ENCODE results near the gene SYNM. TPM values are rescaled to one million over a fixed set of nuclear protein-coding genes. Genes with fewer than 3 reads are reported as not detected.

SYNM gene
- total RNA-seq, 1 donor from 2014 or later: 378 TPM

DNA sequence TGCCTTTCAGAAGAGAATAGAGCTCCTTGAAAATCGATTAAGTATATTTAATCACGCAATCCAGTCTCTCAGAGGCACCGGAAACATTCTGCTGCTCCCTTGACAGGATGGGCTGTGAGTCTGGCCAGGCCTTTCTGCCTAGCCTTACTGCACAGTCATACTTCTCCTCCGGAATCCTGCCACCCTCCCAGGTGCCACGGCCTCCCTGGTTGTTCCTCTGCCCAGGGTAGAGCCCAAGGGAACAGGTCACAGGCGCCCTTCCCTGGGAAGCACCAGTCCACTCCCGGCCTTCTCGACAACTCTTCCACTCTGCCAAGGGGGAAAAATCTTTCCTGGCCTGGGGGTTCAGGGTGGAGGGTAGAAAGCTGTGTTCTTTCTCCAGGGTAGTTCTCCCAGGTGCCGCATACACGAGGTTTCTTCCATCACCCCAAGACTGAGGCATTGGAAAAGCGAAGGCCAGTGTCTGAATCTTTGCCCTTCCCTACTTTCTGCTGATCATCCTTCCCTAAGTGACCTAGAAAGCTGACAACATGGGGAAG lies 17.4 kb upstream of the SYNM start:
- no peak overlapping the region for H3K27ac ChIP-seq (replicated peaks)
- intact Hi-C loops (cut with micrococcal nuclease): no loop called here
- H3K9me3 ChIP-seq (replicated peaks): peaks cover 6% of the 10 kb centered on the region
- DNase-seq: no peak
- no peaks in the 10 kb centered on the region for H3K4me1 ChIP-seq
- H3K27me3 ChIP-seq (ENCODE audit: low read depth): no peaks in the 10 kb centered on the region
- no peak overlapping the region for H3K4me3 ChIP-seq
- no peak for TF ChIP-seq CTCF (IDR thresholded peaks at IDR 0.05; ENCODE audit: borderline replicate concordance)
- no peaks in the 10 kb centered on the region for H3K36me3 ChIP-seq

GRCh38 chr15:99090011-99090699 lies 14.7 kb upstream of the SYNM start:
- H3K4me1 ChIP-seq: no peaks in the 10 kb centered on the region
- H3K36me3 ChIP-seq: no peaks in the 10 kb centered on the region
- DNase-seq: no peak
- no peak overlapping the region for H3K27ac ChIP-seq (replicated peaks)
- no peaks in the 10 kb centered on the region for H3K9me3 ChIP-seq (replicated peaks)
- H3K27me3 ChIP-seq (ENCODE audit: low read depth): no peaks in the 10 kb centered on the region
- no peak for TF ChIP-seq CTCF (IDR thresholded peaks at IDR 0.05; ENCODE audit: borderline replicate concordance)
- no peak overlapping the region for H3K4me3 ChIP-seq
- intact Hi-C loops (cut with micrococcal nuclease): no loop called here

DNA sequence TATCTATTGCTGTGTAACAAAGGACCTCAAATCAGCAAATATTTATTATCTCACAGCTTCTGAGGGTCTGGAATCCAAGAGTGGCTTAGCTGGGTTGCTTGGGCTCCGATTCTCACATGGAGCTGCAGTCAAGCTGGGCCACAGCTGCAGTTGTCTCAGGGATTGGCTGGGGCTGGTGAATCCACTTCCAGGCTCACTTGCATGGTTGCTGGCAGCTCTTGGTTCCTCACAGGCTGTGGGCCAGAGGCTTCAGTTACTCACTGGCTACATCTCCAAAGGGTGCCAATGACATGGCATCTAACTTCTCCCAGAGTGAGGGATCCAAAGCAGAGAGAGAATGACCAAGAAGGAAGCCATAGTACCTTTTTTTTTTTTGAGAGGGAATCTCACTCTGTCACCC lies 13.9 kb upstream of the SYNM start:
- H3K4me1 ChIP-seq: no peaks in the 10 kb centered on the region
- intact Hi-C loops (cut with micrococcal nuclease): no loop called here
- H3K4me3 ChIP-seq: no peak overlapping the region
- no peak for TF ChIP-seq CTCF (IDR thresholded peaks at IDR 0.05; ENCODE audit: borderline replicate concordance)
- no peak overlapping the region for H3K27ac ChIP-seq (replicated peaks)
- H3K27me3 ChIP-seq (ENCODE audit: low read depth): no peaks in the 10 kb centered on the region
- DNase-seq: no peak
- no peaks in the 10 kb centered on the region for H3K9me3 ChIP-seq (replicated peaks)
- H3K36me3 ChIP-seq: no peaks in the 10 kb centered on the region

- intact Hi-C loops (cut with micrococcal nuclease): no loop called here
- H3K9me3 ChIP-seq (replicated peaks): no peaks in the 10 kb centered on the region
- H3K36me3 ChIP-seq: no peaks in the 10 kb centered on the region
- TF ChIP-seq CTCF (IDR thresholded peaks at IDR 0.05; ENCODE audit: borderline replicate concordance): no peak
- no peaks in the 10 kb centered on the region for H3K4me1 ChIP-seq
- H3K27ac ChIP-seq (replicated peaks): no peak overlapping the region
- no peaks in the 10 kb centered on the region for H3K27me3 ChIP-seq (ENCODE audit: low read depth)
- H3K4me3 ChIP-seq: no peak overlapping the region
- DNase-seq: no peak
These were observed 12.2 kb upstream of the SYNM start for GRCh38 chr15:99092554-99093172.

- H3K27me3 ChIP-seq (ENCODE audit: low read depth): peaks cover 12% of the 10 kb centered on the region
- H3K27ac ChIP-seq (replicated peaks): no peak overlapping the region
- peaks cover 5% of the 10 kb centered on the region for H3K4me1 ChIP-seq
- no peak for DNase-seq
- no peaks in the 10 kb centered on the region for H3K36me3 ChIP-seq
- no peak for TF ChIP-seq CTCF (IDR thresholded peaks at IDR 0.05; ENCODE audit: borderline replicate concordance)
- no peak overlapping the region for H3K4me3 ChIP-seq
- H3K9me3 ChIP-seq (replicated peaks): no peaks in the 10 kb centered on the region
- intact Hi-C loops (cut with micrococcal nuclease): no loop called here
These were observed 9.3 kb upstream of the SYNM start for GRCh38 chr15:99095626-99096025.
